ENCODE results near the gene PKDCC.

PKDCC gene

DNA sequence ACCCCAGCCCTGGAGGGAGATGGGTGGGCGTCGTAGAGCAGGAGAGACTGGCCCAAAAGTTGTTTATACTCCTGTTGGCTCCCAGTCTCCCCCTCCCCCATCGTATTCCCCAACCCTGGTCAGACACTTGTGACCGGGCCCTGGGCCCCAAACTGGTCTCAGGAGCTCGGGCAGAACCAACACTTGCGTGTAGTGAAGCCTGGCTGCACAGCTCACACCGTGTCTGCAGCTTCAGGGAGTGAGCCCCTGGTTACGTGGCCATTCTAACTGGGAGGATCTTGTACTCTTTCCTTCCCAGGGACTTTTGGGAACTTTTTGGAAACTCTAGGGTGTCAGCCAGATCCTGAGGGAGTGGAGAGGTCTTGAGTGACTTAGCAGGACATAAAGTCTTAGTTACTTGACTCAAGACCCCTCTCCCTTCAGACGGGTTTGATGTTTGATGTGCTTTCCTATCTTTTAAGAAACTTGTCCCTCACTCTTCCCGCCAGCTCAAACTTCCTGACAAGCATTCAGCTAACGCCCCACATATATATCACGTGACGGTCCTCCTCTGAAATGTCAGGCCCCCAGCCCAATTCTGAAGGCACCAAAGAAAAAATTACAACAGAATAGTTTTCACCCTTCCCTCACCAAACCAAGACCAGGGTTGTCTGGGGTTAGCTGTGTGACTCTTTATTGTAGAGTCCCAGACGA, 2.3 kb downstream of the PKDCC start:
- Mint-ChIP-seq H3K4me3 (no peak overlapping the region), H3K27me3 (peaks cover 45 to 64% of the 10 kb centered on the region in 2 donors), H3K9me3 (no peaks in the 10 kb centered on the region), H3K4me1 (peaks cover 2 to 5% of the 10 kb centered on the region in 2 donors), H3K36me3 (no peaks in the 10 kb centered on the region), H3K27ac (no peak overlapping the region)
- ATAC-seq (replicated peaks): no peak
- no peak for DNase-seq

DNA sequence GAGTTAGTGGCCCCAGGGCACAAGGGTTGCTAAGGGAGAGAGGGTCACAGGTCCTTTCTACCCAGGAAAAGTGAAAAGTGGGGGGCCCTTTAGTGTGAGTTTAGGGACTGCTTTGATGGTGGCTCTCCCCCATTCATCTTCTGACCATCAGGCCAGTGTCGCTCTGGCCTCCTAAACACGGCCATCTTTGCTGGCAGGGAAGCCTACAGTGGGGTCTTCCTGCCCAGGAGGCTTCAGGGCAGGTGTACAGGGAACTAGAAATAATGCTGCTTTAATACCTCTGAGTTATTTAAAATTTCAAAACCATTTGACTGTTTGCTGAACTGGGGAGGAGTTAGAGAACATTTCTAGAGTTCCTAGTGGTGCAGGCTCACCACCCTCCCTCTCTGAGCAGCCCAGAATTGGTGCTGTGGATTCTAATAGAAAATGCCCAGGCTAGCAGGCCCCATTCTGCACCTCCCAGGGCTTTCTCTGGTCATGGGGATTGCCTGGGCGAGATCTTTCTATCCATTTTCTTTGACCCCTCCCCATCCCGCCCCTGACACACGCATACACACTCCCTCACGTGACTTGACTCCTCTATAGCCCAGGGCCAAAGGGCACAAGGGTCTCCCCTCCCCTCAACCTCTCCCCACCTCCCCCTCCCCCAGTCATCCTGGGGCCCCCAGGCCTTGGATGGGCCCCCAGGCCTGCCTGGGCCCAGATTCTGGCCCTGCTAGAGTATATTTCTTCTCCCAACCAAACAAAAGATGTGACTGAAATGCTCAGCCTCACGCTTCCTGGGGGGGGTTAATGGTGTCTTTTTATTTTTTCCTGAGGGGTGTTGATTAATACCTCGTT, 3.1 kb downstream of the PKDCC start:
- peaks cover 45 to 64% of the 10 kb centered on the region in 2 donors for H3K27me3 Mint-ChIP-seq
- H3K27ac Mint-ChIP-seq: no peak overlapping the region
- ATAC-seq (replicated peaks): no peak
- peaks cover 2 to 5% of the 10 kb centered on the region in 2 donors for H3K4me1 Mint-ChIP-seq
- no peaks in the 10 kb centered on the region for H3K9me3 Mint-ChIP-seq
- no peak for DNase-seq
- no peak overlapping the region for H3K4me3 Mint-ChIP-seq
- H3K36me3 Mint-ChIP-seq: no peaks in the 10 kb centered on the region

DNA sequence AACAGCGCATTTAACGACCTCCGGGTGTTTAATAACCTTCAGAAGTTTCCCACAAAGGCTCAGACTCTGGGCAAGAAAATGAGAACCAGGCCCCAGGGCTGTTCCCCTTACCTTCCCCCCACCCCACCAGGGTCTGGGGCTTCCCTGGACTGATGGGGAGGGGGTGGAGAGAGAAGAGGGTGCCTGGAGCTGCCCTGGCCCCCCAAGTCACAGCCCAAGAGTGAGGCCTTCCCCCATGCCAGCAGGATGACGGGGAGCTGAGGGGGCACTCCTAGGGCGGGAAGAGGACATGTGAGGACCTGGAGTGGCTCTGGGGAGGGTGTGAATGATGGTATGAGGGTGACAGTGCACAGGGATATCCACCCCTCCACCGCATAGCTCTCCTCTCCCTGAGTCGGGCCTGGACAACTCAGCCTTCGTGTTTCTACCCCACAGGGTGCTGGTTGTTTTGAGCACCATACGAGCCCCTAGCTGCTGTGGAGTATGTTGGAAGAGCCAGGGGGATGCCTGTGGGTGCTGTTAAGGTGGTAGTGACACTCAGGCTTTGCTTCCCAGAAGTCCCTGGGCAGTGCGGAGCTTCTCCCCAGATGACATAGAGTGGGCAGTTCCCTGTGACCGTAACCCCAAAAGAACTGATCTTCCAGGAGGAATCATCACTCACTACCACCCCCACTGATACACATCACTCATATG, 3.9 kb downstream of the PKDCC start:
- Mint-ChIP-seq H3K4me3 (no peak overlapping the region), H3K27me3 (peaks cover 38 to 63% of the 10 kb centered on the region in 2 donors), H3K27ac (no peak overlapping the region), H3K4me1 (peaks cover 2 to 5% of the 10 kb centered on the region in 2 donors), H3K9me3 (no peaks in the 10 kb centered on the region), H3K36me3 (no peaks in the 10 kb centered on the region)
- DNase-seq: no peak
- no peak for ATAC-seq (replicated peaks)

DNA sequence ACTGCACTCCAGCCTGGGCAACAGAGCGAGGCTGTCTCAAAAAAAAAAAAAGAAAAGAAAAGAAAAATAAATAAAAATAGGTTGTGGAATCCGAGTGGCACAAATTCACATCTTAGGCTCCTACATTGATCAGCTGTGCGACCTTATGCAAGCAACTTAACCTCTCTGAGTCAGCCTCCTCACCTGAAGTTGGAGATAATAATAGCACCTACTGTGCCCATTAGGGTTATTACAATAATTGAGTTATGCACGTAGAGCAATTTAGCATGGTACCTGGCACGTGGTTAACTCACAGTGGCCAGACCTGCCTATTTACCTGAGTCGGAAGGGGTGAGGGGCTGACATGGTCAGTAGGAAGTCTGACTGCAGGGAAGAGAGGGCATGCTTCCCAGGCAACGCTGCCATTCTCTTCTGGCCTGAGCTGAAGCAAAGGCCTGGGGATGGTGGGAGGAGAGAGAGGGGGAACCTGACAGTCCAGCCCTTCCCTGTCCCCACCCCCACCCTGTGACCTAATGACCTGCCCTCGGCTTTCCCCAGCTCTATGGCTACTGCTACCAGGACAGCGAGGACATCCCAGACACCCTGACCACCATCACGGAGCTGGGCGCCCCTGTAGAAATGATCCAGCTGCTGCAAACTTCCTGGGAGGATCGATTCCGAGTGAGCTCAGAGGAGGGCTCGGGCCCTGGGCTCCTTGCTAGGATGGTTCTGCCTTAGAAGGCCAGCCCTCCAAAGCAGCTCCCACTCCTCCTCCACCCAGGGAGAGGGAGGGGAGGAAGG, 5.1 kb downstream of the PKDCC start:
- DNase-seq: no peak

DNA sequence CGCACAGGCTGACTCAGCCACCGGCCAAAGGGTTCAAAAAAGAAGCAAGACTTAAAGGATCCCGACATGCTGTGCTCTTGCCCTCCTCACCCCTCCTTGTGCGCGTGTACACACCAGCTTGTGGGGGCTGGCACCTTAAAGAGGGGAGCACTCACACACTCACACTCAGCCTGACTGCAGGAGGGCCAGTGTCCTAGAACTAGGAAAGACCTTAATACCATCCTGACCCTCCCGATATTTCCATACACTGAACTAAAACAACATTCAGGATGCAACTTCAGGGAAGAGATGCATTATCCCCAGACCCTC, 5.6 kb downstream of the PKDCC start:
- no peak overlapping the region for H3K27ac Mint-ChIP-seq
- ATAC-seq (replicated peaks) (no peak), DNase-seq (no peak)
- no peaks in the 10 kb centered on the region for H3K9me3 Mint-ChIP-seq
- H3K36me3 Mint-ChIP-seq: no peaks in the 10 kb centered on the region
- no peak overlapping the region for H3K4me3 Mint-ChIP-seq
- peaks cover 33 to 63% of the 10 kb centered on the region in 2 donors for H3K27me3 Mint-ChIP-seq
- H3K4me1 Mint-ChIP-seq: no peaks in the 10 kb centered on the region

More for the DNA sequence above, 5.1 kb downstream of the PKDCC start:
- no peak for ATAC-seq (replicated peaks)
- Mint-ChIP-seq H3K4me1 (no peaks in the 10 kb centered on the region), H3K27me3 (peaks cover 33 to 63% of the 10 kb centered on the region in 2 donors), H3K27ac (no peak overlapping the region), H3K36me3 (no peaks in the 10 kb centered on the region), H3K9me3 (no peaks in the 10 kb centered on the region), H3K4me3 (no peak overlapping the region)

DNA sequence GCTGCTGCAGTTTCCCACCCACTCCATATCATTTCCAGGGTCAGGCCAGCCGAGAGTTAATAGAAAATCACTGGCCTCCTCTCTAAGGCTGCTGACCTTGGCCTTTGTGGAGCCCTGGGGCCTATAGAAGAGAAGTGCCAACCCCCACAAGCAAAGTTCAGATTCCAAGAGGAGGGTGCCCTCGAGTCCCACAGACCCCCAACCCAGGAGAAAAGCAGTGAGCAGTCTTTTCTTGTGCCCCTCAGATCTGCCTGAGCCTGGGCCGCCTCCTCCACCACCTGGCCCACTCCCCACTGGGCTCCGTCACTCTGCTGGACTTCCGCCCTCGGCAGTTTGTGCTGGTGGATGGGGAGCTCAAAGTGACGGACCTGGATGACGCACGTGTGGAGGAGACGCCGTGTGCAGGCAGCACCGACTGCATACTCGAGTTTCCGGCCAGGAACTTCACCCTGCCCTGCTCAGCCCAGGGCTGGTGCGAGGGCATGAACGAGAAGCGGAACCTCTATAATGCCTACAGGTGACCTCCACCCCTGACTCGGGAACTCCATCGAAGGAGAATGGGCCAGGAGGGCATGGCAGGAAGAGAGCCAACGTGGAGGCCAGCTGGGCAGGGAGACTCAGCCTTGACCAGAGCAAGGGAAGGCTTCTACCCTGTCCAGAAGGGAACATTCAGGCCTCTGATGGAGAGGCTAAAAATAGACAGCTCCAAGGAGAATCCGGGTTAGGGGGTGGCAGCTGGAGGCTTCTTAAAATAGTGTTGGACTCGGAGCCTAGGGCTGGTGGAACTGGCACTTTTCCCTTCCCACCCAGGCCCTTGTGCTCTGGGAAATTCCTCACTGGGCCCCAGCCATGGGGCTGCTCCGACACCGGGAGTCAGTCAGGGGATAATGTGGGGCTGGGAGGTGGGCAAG, 6.2 kb downstream of the PKDCC start:
- ATAC-seq (replicated peaks): no peak
- Mint-ChIP-seq H3K36me3 (no peaks in the 10 kb centered on the region), H3K9me3 (no peaks in the 10 kb centered on the region), H3K4me3 (no peak overlapping the region), H3K27me3 (peaks cover 27 to 57% of the 10 kb centered on the region in 2 donors), H3K27ac (no peak overlapping the region), H3K4me1 (no peaks in the 10 kb centered on the region)
- DNase-seq: no peak

DNA sequence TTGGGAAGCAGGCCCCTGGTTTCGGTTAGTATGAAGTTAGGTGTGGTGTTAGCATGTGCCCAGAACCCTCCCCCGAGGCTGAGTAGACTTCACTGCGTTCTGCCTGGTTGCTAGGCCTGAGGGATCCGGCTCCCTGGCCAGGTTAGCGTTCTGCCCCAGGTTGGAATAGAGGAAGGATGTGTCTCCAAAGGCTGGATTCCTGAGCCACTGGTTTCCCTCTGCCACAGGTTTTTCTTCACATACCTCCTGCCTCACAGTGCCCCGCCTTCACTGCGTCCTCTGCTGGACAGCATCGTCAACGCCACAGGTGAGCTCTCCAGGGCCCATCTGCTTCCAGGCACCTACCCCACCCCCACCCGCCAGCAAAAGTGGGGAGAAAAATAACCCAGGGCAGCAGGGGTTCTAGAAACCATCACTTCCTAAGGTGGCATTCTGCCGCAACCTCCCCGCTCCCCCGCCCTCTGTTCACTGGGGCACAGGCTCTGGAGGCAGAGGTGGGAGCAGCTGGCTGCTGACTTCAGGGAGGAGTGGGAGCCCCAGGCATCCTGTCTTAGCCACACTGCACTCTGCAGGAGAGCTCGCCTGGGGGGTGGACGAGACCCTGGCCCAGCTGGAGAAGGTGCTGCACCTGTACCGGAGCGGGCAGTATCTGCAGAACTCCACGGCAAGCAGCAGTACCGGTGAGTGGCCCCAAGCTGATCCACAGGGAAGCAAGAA, 7.1 kb downstream of the PKDCC start:
- no peak overlapping the region for H3K27ac Mint-ChIP-seq
- H3K9me3 Mint-ChIP-seq: no peaks in the 10 kb centered on the region
- H3K27me3 Mint-ChIP-seq: peaks cover 27 to 49% of the 10 kb centered on the region in 2 donors
- no peak overlapping the region for H3K4me3 Mint-ChIP-seq
- no peaks in the 10 kb centered on the region for H3K4me1 Mint-ChIP-seq
- DNase-seq (no peak), ATAC-seq (replicated peaks) (no peak)
- no peaks in the 10 kb centered on the region for H3K36me3 Mint-ChIP-seq

DNA sequence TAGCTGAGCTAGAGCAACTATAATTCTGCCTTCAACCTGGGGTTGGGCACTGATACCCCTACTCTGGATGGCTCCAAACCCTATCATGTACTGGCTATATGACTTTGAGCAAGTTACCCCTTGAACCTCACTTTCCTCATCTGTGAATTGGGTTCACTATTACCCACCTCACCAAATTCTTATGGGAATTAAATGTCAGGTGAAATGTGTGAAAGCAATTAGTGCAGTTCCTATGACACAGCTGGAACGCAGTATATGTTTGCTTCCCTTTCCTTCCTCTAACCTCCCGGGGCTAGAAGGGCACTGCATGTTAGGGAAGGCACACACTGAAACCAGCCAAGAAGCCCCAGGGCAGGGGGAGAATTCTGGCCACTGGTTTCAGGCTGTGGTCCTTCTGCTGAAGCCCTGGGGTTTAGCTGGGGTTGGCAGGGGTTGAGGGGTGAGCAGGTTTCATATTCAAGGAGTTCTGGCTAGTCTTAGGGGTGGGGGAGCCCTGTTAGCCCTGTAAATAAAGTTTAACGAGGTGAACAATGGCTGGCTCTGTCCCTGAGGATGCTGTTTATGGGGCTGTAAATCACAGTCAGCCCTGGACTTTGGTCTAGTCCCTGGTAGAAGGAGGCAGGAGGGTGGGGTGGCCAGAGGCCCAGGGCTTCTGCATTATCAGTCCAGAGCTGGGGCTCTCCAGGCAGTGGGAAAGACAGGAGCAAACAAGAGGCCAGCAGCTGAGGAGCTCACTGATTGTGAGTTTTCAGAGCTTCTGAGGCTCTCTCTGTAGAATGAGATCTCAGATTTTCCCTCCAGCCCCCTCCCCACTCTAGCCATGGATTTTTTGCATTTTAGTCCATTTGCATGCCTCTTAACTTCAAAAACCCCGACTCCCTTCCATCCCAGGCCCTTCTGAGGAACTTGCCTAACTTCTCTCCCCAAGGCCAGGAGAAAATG, 8.0 kb downstream of the PKDCC start:
- Mint-ChIP-seq H3K27ac (no peak overlapping the region), H3K4me3 (no peak overlapping the region), H3K9me3 (no peaks in the 10 kb centered on the region), H3K4me1 (no peaks in the 10 kb centered on the region), H3K36me3 (no peaks in the 10 kb centered on the region), H3K27me3 (peaks cover 20 to 39% of the 10 kb centered on the region in 2 donors)
- ATAC-seq (replicated peaks): no peak
- no peak for DNase-seq

DNA sequence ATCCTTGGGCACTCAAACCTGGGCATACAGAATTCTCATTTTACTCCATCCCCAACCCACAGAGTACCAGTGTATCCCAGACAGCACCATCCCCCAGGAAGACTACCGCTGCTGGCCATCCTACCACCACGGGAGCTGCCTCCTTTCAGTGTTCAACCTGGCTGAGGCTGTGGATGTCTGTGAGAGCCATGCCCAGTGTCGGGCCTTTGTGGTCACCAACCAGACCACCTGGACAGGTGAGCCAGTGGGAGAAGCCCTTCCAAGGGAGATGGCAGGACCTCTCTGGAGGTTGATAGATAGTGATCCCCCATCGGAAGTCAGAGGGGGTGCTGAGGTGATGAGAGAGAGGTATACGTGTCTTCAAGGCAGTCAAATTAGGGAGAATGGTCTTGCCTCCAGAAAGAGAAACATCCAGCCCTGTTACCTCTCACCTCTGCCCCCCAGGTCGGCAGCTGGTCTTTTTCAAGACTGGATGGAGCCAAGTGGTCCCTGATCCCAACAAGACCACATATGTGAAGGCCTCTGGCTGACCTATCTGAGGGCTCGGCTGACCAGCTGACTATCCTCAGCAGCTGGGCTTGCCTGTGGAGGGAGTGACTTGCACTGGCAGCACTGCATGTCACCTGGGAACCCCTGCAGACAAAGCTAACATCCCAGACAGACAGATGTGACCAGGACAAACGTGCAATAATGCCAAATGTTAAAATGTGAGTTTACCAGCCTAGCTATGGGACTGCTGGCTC, 9.5 kb downstream of the PKDCC start:
- H3K4me3 Mint-ChIP-seq: no peak overlapping the region
- no peak for DNase-seq
- no peaks in the 10 kb centered on the region for H3K36me3 Mint-ChIP-seq
- no peak for ATAC-seq (replicated peaks)
- no peaks in the 10 kb centered on the region for H3K4me1 Mint-ChIP-seq
- no peaks in the 10 kb centered on the region for H3K9me3 Mint-ChIP-seq
- no peak overlapping the region for H3K27ac Mint-ChIP-seq
- H3K27me3 Mint-ChIP-seq: peaks cover 12 to 31% of the 10 kb centered on the region in 2 donors

DNA sequence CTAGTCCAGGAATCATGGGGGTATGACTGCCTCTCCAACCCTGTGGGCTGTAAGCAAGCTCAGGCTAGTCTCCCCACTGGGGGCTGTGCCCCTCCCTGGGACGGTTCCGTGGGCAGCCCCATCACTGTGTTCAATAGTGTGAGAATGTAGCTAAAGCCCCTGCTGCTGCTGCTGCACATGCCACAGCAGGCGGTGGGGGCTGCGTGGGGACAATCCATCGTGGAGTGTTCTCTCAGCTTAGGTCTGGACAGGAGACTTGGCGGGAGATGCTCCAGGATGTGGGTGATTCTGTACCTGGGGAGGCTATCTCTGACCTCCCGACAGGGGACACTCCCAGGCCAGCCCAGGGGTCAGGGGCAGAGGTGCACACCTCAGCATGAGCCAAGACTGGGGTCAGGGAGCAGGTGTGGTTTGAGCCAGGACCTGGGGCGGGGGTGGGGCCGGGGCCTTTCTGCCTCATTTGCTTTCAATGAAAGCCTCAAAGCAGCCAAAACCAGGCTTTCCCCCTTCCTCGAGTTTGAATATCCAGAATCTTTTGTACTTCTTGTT, 10.2 kb downstream of the PKDCC start:
- H3K27ac Mint-ChIP-seq: no peak overlapping the region
- no peak for ATAC-seq (replicated peaks)
- H3K4me3 Mint-ChIP-seq: no peak overlapping the region
- H3K9me3 Mint-ChIP-seq: no peaks in the 10 kb centered on the region
- no peaks in the 10 kb centered on the region for H3K36me3 Mint-ChIP-seq
- no peaks in the 10 kb centered on the region for H3K4me1 Mint-ChIP-seq
- peaks cover 12 to 29% of the 10 kb centered on the region in 2 donors for H3K27me3 Mint-ChIP-seq
- DNase-seq: no peak

DNA sequence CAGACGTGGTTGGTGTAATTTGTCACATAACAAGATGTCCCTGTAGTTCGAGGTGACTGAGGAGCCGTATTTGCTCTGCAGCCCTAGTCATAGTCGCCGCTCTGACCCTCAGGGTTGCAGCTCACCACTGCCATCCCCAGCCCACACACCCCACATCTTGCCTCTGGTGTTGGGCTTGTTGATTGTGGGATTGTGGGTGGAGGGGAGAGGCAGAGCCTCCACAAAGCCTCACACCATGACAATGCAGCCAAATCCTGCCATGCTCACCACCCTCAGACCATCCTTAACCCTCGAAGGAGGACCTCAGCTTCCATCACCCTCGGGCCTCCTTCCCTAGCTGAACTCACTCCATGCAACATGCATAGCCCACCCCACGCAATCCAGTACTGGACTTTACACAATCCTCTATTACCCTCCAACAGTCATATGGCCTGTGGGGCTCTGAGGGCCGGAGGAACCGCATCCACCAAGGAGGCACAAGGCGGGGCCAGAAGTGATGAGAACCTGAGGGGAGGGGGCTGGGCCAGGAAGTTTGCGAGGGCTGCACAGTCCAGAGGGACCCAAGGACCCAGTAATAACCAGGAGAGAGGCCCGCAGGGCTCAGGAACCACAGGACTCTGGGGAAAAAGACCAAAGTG, 11.6 kb downstream of the PKDCC start:
- Mint-ChIP-seq H3K9me3 (no peaks in the 10 kb centered on the region), H3K36me3 (no peaks in the 10 kb centered on the region), H3K27me3 (peaks cover 4 to 17% of the 10 kb centered on the region in 2 donors), H3K4me1 (no peaks in the 10 kb centered on the region), H3K4me3 (no peak overlapping the region), H3K27ac (no peak overlapping the region)
- DNase-seq (no peak), ATAC-seq (replicated peaks) (no peak)

Data from stimulated activated naive B cell treated with anti-CD40 and anti-IgM and Interleukin-4, amounts not matched to agents 10 μg/mL and 1 μg/mL and 100 μg/mL, for 72 hours (primary cell).